ENCODE data around the gene CAPN13.

The CAPN13 gene

DNA sequence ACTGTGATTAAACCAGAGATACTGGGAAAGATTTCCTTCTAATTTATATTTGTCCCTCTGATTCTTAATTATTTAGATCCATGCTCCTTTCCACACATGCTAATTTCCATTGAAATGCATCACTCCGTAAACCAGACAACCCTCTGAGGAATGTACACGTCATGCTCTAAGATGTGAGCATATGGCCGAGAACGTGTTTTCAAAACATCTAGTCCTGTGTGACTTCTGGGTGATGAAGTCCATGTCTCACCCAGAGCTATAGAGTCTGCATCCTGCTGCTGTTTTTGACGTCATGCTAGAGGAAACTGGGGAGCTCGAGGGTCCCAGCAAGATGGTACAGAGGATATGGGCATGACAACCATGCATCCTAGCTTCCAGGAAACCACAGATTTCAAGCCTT lies 53.6 kb downstream of the CAPN13 start:
- ChIA-PET CTCF (no interaction called here), POLR2A (no interaction called here)
- no peak overlapping the region for H3K4me3 ChIP-seq (ENCODE audit: control insufficient read depth in 1 of 7, extremely low read depth in 1 of 7, insufficient read depth in 4 of 7, low read depth in 2 of 7, low read length in 6 of 7)
- H3K36me3 ChIP-seq (ENCODE audit: control insufficient read depth in 4 of 4, insufficient read depth in 4 of 4, low read length in 3 of 4) = no peaks in the 10 kb centered on the region
- H3K27ac ChIP-seq (ENCODE audit: insufficient read depth in 1 of 2, low read depth in 1 of 2, low read length in 2 of 2, poor library complexity in 1 of 2, severe bottlenecking in 2 of 2) = no peak overlapping the region
- H3K27me3 ChIP-seq (replicated peaks in 2 of 5; ENCODE audit: control insufficient read depth in 4 of 5, insufficient read depth in 5 of 5, low read length in 4 of 5) = peaks cover 0 to 43% (median 24%) of the 10 kb centered on the region in 5 experiments
- DNase-seq = no peak
- H3K9me3 ChIP-seq (ENCODE audit: control extremely low read depth in 1 of 5, control insufficient read depth in 4 of 5, insufficient read depth in 2 of 5, low read depth in 1 of 5, low read length in 4 of 5) = peaks cover 0 to 2% (median 0%) of the 10 kb centered on the region in 5 experiments
- 72% methylated on average over 6 of the region's 6 CpGs for WGBS (ENCODE audit: insufficient coverage)
- H3K4me1 ChIP-seq (ENCODE audit: control extremely low read depth in 1 of 4, control insufficient read depth in 4 of 4, insufficient read depth in 4 of 4, low read length in 3 of 4) = no peaks in the 10 kb centered on the region

DNA sequence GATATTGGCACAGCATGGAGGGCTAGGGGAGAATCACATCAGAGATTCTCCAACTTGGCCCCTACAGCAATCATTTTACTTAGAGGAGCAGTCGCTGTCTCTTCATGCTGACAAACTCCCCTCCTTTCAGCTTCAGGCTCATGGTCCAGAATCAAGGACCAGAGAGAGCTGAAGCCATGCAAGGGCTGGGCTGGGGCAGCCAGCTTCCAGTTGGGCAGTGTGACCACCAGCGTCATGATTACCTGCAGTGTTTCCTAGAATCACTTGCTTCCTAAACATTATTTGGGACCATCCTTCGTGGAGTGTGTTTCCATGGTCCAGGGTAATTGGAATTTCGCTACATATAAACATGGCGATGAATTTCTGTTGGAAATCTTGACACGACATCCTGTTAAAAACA lies 54.4 kb downstream of the CAPN13 start:
- CTCF ChIA-PET = no interaction called here
- H3K4me1 ChIP-seq (ENCODE audit: control extremely low read depth in 1 of 4, control insufficient read depth in 4 of 4, insufficient read depth in 4 of 4, low read length in 3 of 4) = no peaks in the 10 kb centered on the region
- no peak for DNase-seq
- no peaks in the 10 kb centered on the region for H3K36me3 ChIP-seq (ENCODE audit: control insufficient read depth in 4 of 4, insufficient read depth in 4 of 4, low read length in 3 of 4)
- H3K4me3 ChIP-seq (ENCODE audit: control insufficient read depth in 1 of 7, extremely low read depth in 1 of 7, insufficient read depth in 4 of 7, low read depth in 2 of 7, low read length in 6 of 7) = no peak overlapping the region
- POLR2A ChIA-PET = no interaction called here
- peaks cover 0 to 36% (median 24%) of the 10 kb centered on the region in 5 experiments for H3K27me3 ChIP-seq (replicated peaks in 2 of 5; ENCODE audit: control insufficient read depth in 4 of 5, insufficient read depth in 5 of 5, low read length in 4 of 5)
- no peak overlapping the region for H3K27ac ChIP-seq (ENCODE audit: insufficient read depth in 1 of 2, low read depth in 1 of 2, low read length in 2 of 2, poor library complexity in 1 of 2, severe bottlenecking in 2 of 2)
- peaks cover 0 to 2% (median 0%) of the 10 kb centered on the region in 5 experiments for H3K9me3 ChIP-seq (ENCODE audit: control extremely low read depth in 1 of 5, control insufficient read depth in 4 of 5, insufficient read depth in 2 of 5, low read depth in 1 of 5, low read length in 4 of 5)
- 79% methylated on average over 6 of the region's 6 CpGs for WGBS (ENCODE audit: insufficient coverage)

DNA sequence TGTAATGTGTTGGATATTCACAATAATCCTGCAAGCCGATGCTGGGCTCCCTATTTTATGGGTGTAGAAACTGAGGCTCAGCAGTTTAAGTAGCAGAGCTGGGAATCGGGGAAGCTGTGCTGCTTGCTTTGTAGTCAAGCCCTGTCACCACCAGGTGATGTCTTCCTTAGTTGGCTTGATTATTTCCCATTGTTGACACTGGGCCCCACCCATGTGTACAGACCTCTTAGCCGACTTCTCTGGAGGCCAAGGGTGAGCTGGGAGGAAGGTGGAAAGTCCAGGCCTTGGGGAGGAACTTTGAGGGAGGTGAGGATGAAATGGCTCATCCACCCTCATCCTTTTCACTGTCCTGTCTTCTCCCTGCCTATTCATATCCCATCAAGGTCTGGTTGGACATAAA lies 60.0 kb downstream of the CAPN13 start:
- Histone ChIP-seq H3K27ac (ENCODE audit: insufficient read depth in 1 of 2, low read depth in 1 of 2, low read length in 2 of 2, poor library complexity in 1 of 2, severe bottlenecking in 2 of 2) (no peak overlapping the region), H3K4me3 (ENCODE audit: control insufficient read depth in 1 of 7, extremely low read depth in 1 of 7, insufficient read depth in 4 of 7, low read depth in 2 of 7, low read length in 6 of 7) (no peak overlapping the region), H3K27me3 (replicated peaks in 2 of 5; ENCODE audit: control insufficient read depth in 4 of 5, insufficient read depth in 5 of 5, low read length in 4 of 5) (peaks cover 0 to 16% (median 9%) of the 10 kb centered on the region in 5 experiments), H3K36me3 (ENCODE audit: control insufficient read depth in 4 of 4, insufficient read depth in 4 of 4, low read length in 3 of 4) (no peaks in the 10 kb centered on the region), H3K9me3 (ENCODE audit: control extremely low read depth in 1 of 5, control insufficient read depth in 4 of 5, insufficient read depth in 2 of 5, low read depth in 1 of 5, low read length in 4 of 5) (peaks cover 0 to 2% (median 0%) of the 10 kb centered on the region in 5 experiments), H3K4me1 (ENCODE audit: control extremely low read depth in 1 of 4, control insufficient read depth in 4 of 4, insufficient read depth in 4 of 4, low read length in 3 of 4) (no peaks in the 10 kb centered on the region)
- 100% methylated on average over 2 of the region's 3 CpGs for WGBS (ENCODE audit: insufficient coverage)
- POLR2A ChIA-PET = no interaction called here
- CTCF ChIA-PET = no interaction called here
- no peak for DNase-seq

DNA sequence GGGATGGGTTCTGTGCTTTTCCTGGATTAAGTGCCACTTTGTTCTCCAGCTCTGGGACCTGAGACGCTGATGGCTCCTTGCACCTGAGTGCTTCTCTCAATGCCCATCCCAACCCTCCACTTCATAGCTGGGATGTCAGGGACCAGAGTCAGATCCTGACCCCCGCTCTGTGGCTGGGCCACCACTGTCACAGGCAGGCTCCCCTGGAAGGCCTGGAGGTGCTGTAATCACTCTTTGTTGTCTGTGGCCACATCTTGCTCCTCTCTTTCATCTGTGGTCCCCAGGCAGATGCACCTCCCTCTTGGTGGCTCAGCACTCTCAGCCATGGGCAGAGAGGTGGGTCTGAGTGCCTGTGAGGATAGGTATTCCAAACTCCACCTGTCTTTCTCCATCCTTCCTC lies 62.4 kb downstream of the CAPN13 start:
- H3K4me3 ChIP-seq (ENCODE audit: control insufficient read depth in 1 of 7, extremely low read depth in 1 of 7, insufficient read depth in 4 of 7, low read depth in 2 of 7, low read length in 6 of 7) = no peak overlapping the region
- no peaks in the 10 kb centered on the region for H3K9me3 ChIP-seq (ENCODE audit: control extremely low read depth in 1 of 5, control insufficient read depth in 4 of 5, insufficient read depth in 2 of 5, low read depth in 1 of 5, low read length in 4 of 5)
- WGBS (ENCODE audit: insufficient coverage) = 93% methylated on average over 2 of the region's 2 CpGs
- H3K36me3 ChIP-seq (ENCODE audit: control insufficient read depth in 4 of 4, insufficient read depth in 4 of 4, low read length in 3 of 4) = no peaks in the 10 kb centered on the region
- no peak overlapping the region for H3K27ac ChIP-seq (ENCODE audit: insufficient read depth in 1 of 2, low read depth in 1 of 2, low read length in 2 of 2, poor library complexity in 1 of 2, severe bottlenecking in 2 of 2)
- no peaks in the 10 kb centered on the region for H3K4me1 ChIP-seq (ENCODE audit: control extremely low read depth in 1 of 4, control insufficient read depth in 4 of 4, insufficient read depth in 4 of 4, low read length in 3 of 4)
- CTCF ChIA-PET = no interaction called here
- no peak for DNase-seq
- peaks cover 0 to 13% (median 2%) of the 10 kb centered on the region in 5 experiments for H3K27me3 ChIP-seq (replicated peaks in 2 of 5; ENCODE audit: control insufficient read depth in 4 of 5, insufficient read depth in 5 of 5, low read length in 4 of 5)
- POLR2A ChIA-PET = no interaction called here

DNA sequence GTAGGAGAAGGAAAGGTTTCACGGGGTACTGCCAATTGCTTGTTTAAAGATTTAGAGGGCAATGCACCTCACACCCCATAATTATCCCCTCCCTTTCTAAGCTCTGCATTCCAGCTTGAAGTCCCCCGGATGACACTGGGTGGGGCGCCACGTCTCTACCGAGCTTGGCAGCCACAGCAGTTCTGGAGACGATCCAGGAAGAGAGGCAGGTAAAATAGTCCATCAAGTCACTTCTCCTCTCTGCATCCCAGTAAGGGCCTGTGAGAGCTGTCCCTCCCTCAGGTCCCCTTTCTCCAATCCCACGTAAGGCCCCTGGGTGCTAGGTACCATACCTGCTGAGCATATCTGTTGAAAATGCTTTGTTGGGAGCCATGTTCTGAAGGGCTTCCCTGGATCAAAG lies 65.7 kb downstream of the CAPN13 start:
- no peak overlapping the region for H3K4me3 ChIP-seq (ENCODE audit: control insufficient read depth in 1 of 7, extremely low read depth in 1 of 7, insufficient read depth in 4 of 7, low read depth in 2 of 7, low read length in 6 of 7)
- ChIA-PET CTCF (interaction anchor here (0.9 kb wide), 1 partner anchor 425 kb away, joined by 3 read pairs; no protein-coding TSS in a partner anchor), POLR2A (no interaction called here)
- H3K4me1 ChIP-seq (ENCODE audit: control extremely low read depth in 1 of 4, control insufficient read depth in 4 of 4, insufficient read depth in 4 of 4, low read length in 3 of 4) = no peaks in the 10 kb centered on the region
- peaks cover 0 to 29% (median 2%) of the 10 kb centered on the region in 5 experiments for H3K27me3 ChIP-seq (replicated peaks in 2 of 5; ENCODE audit: control insufficient read depth in 4 of 5, insufficient read depth in 5 of 5, low read length in 4 of 5)
- DNase-seq = no peak
- no peaks in the 10 kb centered on the region for H3K36me3 ChIP-seq (ENCODE audit: control insufficient read depth in 4 of 4, insufficient read depth in 4 of 4, low read length in 3 of 4)
- WGBS (ENCODE audit: insufficient coverage) = 96% methylated on average over 5 of the region's 7 CpGs
- H3K27ac ChIP-seq (ENCODE audit: insufficient read depth in 1 of 2, low read depth in 1 of 2, low read length in 2 of 2, poor library complexity in 1 of 2, severe bottlenecking in 2 of 2) = no peak overlapping the region
- H3K9me3 ChIP-seq (ENCODE audit: control extremely low read depth in 1 of 5, control insufficient read depth in 4 of 5, insufficient read depth in 2 of 5, low read depth in 1 of 5, low read length in 4 of 5) = no peaks in the 10 kb centered on the region

GRCh38 chr2:30738141-30738911 lies 68.9 kb downstream of the CAPN13 start:
- peak in 1 of 3 donors; percentile 7 for DNase-seq
- H3K27ac ChIP-seq (ENCODE audit: insufficient read depth in 1 of 2, low read depth in 1 of 2, low read length in 2 of 2, poor library complexity in 1 of 2, severe bottlenecking in 2 of 2) = no peak overlapping the region
- no peaks in the 10 kb centered on the region for H3K36me3 ChIP-seq (ENCODE audit: control insufficient read depth in 4 of 4, insufficient read depth in 4 of 4, low read length in 3 of 4)
- H3K27me3 ChIP-seq (replicated peaks in 2 of 5; ENCODE audit: control insufficient read depth in 4 of 5, insufficient read depth in 5 of 5, low read length in 4 of 5) = peaks cover 0 to 29% (median 2%) of the 10 kb centered on the region in 5 experiments
- 81% methylated on average over 5 of the region's 7 CpGs for WGBS (ENCODE audit: insufficient coverage)
- no peaks in the 10 kb centered on the region for H3K9me3 ChIP-seq (ENCODE audit: control extremely low read depth in 1 of 5, control insufficient read depth in 4 of 5, insufficient read depth in 2 of 5, low read depth in 1 of 5, low read length in 4 of 5)
- H3K4me3 ChIP-seq (ENCODE audit: control insufficient read depth in 1 of 7, extremely low read depth in 1 of 7, insufficient read depth in 4 of 7, low read depth in 2 of 7, low read length in 6 of 7) = no peak overlapping the region
- POLR2A ChIA-PET = no interaction called here
- no peaks in the 10 kb centered on the region for H3K4me1 ChIP-seq (ENCODE audit: control extremely low read depth in 1 of 4, control insufficient read depth in 4 of 4, insufficient read depth in 4 of 4, low read length in 3 of 4)
- CTCF ChIA-PET = no interaction called here

DNA sequence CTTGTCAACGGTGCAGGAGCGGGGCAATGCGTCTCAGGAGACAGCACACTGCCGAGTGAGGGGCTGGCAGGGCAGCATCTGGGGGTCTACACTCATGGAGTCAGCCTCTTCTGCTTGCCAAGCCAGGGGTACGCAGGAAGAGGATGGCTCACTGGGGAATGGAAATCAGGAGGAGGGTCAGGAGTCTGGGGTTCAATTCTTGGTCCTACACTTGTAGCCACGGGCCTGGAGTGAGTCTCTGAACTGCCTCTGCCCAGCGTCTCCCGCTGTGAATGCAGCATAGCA lies 70.0 kb downstream of the CAPN13 start:
- Histone ChIP-seq H3K27ac (ENCODE audit: insufficient read depth in 1 of 2, low read depth in 1 of 2, low read length in 2 of 2, poor library complexity in 1 of 2, severe bottlenecking in 2 of 2) (no peak overlapping the region), H3K36me3 (ENCODE audit: control insufficient read depth in 4 of 4, insufficient read depth in 4 of 4, low read length in 3 of 4) (no peaks in the 10 kb centered on the region), H3K9me3 (ENCODE audit: control extremely low read depth in 1 of 5, control insufficient read depth in 4 of 5, insufficient read depth in 2 of 5, low read depth in 1 of 5, low read length in 4 of 5) (no peaks in the 10 kb centered on the region), H3K4me3 (ENCODE audit: control insufficient read depth in 1 of 7, extremely low read depth in 1 of 7, insufficient read depth in 4 of 7, low read depth in 2 of 7, low read length in 6 of 7) (no peak overlapping the region), H3K4me1 (ENCODE audit: control extremely low read depth in 1 of 4, control insufficient read depth in 4 of 4, insufficient read depth in 4 of 4, low read length in 3 of 4) (no peaks in the 10 kb centered on the region), H3K27me3 (replicated peaks in 2 of 5; ENCODE audit: control insufficient read depth in 4 of 5, insufficient read depth in 5 of 5, low read length in 4 of 5) (peaks cover 0 to 25% (median 1%) of the 10 kb centered on the region in 5 experiments)
- 95% methylated on average over 8 of the region's 8 CpGs for WGBS (ENCODE audit: insufficient coverage)
- no peak for DNase-seq
- ChIA-PET POLR2A (no interaction called here), CTCF (no interaction called here)
